ENCODE results near the gene GID8. TPM values are rescaled to one million over a fixed set of nuclear protein-coding genes. Genes with fewer than 3 reads are reported as not detected.

The GID8 gene
- total and polyA plus RNA-seq, 12 donors: 9.4 to 38.5 (median 22.3) TPM

DNA sequence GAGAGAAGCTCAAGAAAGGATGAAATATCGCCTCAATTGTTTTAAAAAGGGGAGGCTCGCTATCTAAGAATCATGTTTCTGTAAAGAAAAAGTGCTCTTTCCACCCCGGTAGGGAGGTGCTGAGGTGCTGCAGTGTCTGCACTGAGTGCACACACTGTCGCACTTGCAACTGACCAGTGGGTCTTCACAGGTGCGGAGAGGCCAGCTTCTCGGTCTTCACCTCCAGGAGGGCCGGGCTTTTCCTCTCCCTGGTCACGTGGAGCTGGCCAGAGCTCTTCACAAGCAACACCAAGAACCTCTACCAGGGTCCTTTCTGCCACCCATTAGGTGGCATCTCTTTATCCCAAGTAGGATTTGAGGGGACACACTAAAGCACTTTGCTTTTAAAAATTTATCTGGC lies 48.5 kb upstream of the GID8 start:
- no peak overlapping the region for H3K27ac ChIP-seq
- TF ChIP-seq, protein P1, sequence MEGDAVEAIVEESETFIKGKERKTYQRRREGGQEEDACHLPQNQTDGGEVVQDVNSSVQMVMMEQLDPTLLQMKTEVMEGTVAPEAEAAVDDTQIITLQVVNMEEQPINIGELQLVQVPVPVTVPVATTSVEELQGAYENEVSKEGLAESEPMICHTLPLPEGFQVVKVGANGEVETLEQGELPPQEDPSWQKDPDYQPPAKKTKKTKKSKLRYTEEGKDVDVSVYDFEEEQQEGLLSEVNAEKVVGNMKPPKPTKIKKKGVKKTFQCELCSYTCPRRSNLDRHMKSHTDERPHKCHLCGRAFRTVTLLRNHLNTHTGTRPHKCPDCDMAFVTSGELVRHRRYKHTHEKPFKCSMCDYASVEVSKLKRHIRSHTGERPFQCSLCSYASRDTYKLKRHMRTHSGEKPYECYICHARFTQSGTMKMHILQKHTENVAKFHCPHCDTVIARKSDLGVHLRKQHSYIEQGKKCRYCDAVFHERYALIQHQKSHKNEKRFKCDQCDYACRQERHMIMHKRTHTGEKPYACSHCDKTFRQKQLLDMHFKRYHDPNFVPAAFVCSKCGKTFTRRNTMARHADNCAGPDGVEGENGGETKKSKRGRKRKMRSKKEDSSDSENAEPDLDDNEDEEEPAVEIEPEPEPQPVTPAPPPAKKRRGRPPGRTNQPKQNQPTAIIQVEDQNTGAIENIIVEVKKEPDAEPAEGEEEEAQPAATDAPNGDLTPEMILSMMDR (IDR thresholded peaks at IDR 0.05): no peak
- no peak for TF ChIP-seq POLR2A (IDR thresholded peaks at IDR 0.05)
- H3K4me1 ChIP-seq (replicated peaks in 1 of 2): peaks cover 10 to 14% of the 10 kb centered on the region in 2 donors
- intact Hi-C loops (cut with DNase I): no loop called here
- no peaks in the 10 kb centered on the region for H3K9me3 ChIP-seq (replicated peaks in 1 of 3)
- no peak overlapping the region for H3K4me3 ChIP-seq
- peaks cover 0 to 79% of the 10 kb centered on the region in 2 donors for H3K36me3 ChIP-seq (replicated peaks in 1 of 2)
- no peaks in the 10 kb centered on the region for H3K27me3 ChIP-seq
- DNase-seq: no peak
- WGBS, 4 donors: 92 to 97% (median 94%) methylated on average over 8 of the region's 8 CpGs

DNA sequence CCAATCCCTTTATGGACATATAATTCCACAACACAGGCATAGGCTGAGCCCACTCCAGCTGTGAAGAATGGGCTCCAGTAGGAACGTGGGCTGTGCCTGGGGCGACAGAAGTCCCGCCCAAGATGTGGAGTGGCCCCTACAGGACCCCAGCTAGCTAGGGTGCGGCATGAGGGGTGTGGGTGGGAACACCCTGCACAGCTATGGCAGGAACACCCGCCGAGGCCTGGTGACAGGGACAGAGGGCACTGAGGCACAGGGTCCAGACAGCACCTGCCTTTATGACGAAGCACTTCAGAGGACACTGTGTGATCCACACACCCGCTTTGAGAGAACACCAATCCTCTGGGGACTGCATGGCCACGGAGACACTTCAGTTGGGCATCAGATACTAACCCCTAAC lies 48.1 kb upstream of the GID8 start:
- Histone ChIP-seq H3K4me3 (no peak overlapping the region), H3K9me3 (replicated peaks in 1 of 3) (no peaks in the 10 kb centered on the region), H3K4me1 (replicated peaks in 1 of 2) (peaks cover 10 to 14% of the 10 kb centered on the region in 2 donors), H3K27ac (no peak overlapping the region), H3K27me3 (no peaks in the 10 kb centered on the region), H3K36me3 (replicated peaks in 1 of 2) (peaks cover 0 to 83% of the 10 kb centered on the region in 2 donors)
- TF ChIP-seq, protein P1 (IDR thresholded peaks at IDR 0.05): no peak
- no peak for TF ChIP-seq POLR2A (IDR thresholded peaks at IDR 0.05)
- intact Hi-C loops (cut with DNase I): loop anchor here in 1 of 2 donors (10.0 kb wide), 1 partner anchor 115 kb away; the partner anchor contains the start of gene BHLHE23
- 89 to 93% (median 91%) methylated on average over 3 to 9 of the region's 9 CpGs for WGBS, 4 donors
- no peak for DNase-seq

DNA sequence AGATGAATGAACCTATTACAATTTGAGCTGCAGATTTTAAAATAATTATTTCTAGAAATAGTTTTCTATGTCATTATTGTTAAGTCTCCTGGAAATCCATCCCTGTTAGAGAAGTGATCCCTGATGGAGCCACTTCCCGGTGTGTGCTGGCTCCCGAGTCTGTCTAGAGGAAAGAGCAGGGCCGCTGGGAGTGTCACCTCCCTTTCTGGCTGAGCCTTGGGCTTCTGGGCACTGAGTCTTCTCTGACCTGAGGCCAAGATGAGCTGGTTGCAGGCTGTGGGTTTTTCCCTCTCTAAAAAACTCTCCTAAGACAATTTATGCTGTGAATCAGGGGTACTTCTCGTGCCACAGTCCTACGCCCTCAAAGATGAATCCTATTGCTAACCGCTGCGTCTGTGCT lies 47.5 kb upstream of the GID8 start:
- Histone ChIP-seq H3K4me3 (no peak overlapping the region), H3K27ac (no peak overlapping the region), H3K27me3 (no peaks in the 10 kb centered on the region), H3K36me3 (replicated peaks in 1 of 2) (peaks cover 0 to 88% of the 10 kb centered on the region in 2 donors), H3K9me3 (replicated peaks in 1 of 3) (no peaks in the 10 kb centered on the region), H3K4me1 (replicated peaks in 1 of 2) (peaks cover 10 to 14% of the 10 kb centered on the region in 2 donors)
- DNase-seq: no peak
- intact Hi-C loops (cut with DNase I): loop anchor here in 1 of 2 donors (10.0 kb wide), 1 partner anchor 114 kb away; the partner anchor contains the start of gene BHLHE23
- 85 to 88% (median 86%) methylated on average over 7 of the region's 7 CpGs for WGBS, 4 donors
- TF ChIP-seq, protein P1 (IDR thresholded peaks at IDR 0.05): no peak
- TF ChIP-seq POLR2A (IDR thresholded peaks at IDR 0.05): no peak

DNA sequence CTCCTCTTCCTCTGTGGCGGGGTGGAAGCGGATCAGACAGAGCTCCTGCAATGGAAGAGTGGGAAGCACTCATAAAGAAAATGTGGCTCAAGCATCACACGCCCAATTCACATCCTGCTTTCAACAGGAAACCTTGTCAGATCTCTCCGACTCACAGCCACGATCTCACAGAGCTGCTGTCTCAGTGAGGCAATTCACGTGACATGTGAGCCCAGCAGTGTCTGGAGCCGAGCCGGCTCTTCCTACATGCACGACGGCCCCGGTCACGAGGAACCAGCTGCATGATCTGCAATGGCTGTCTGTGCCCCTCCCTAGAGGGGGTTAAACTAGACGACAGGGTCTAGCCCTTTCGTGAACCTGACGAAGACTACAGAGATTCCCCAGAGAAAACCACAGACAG lies 46.8 kb upstream of the GID8 start:
- Histone ChIP-seq H3K27ac (no peak overlapping the region), H3K9me3 (replicated peaks in 1 of 3) (no peaks in the 10 kb centered on the region), H3K36me3 (replicated peaks in 1 of 2) (peaks cover 0 to 94% of the 10 kb centered on the region in 2 donors), H3K27me3 (no peaks in the 10 kb centered on the region), H3K4me1 (replicated peaks in 1 of 2) (peaks cover 10 to 14% of the 10 kb centered on the region in 2 donors), H3K4me3 (no peak overlapping the region)
- no peak for TF ChIP-seq POLR2A (IDR thresholded peaks at IDR 0.05)
- TF ChIP-seq, protein P1 (IDR thresholded peaks at IDR 0.05): no peak
- DNase-seq: no peak
- 78 to 86% (median 85%) methylated on average over 14 to 15 of the region's 15 CpGs for WGBS, 4 donors
- intact Hi-C loops (cut with DNase I): loop anchor here in 1 of 2 donors (10.0 kb wide), 1 partner anchor 114 kb away; the partner anchor contains the start of gene BHLHE23

All from adrenal gland (tissue), 12 donors.